ENCODE data around the gene RGPD4.

DNA sequence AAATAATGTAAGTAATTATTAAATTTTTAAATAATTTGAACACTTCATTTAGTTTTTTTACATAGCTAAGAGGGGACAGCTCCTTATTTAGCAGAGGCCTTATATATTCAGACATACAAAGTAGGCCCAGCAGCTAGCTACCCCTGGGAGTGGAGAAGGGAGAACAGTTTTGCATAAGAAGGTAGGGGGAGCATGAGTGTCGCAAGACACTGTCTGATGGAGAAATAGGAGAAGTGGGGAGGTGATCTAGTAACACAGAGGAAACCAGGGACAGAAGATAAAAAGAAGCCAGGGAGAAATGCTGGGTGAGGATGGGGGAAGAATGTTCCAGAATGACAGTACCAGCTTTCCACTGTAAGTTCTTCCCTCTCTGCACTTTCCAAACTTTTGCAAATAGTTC, 16.0 kb upstream of the RGPD4 start:
- no peak for TF ChIP-seq SUZ12 (IDR thresholded peaks at IDR 0.05; ENCODE audit: extremely low read depth, insufficient read depth, insufficient read length)
- TF ChIP-seq ZNF274 (IDR thresholded peaks at IDR 0.05; ENCODE audit: low read depth, low read length) = no peak
- no peak for TF ChIP-seq YY1 (IDR thresholded peaks at IDR 0.05; ENCODE audit: insufficient read depth, insufficient read length)
